Stimulated activated CD4-positive, alpha-beta T cell treated with anti-CD3 and anti-CD28 coated beads, Interleukin-15, amount 100 ng/mL, for 1 hour (primary cell): ENCODE data around the gene REV3L.

Experiments
- DNase-seq, 2 donors: peaks; one replicate each; pipeline ENCODE4 v3.0.0-alpha.2; 2020; ENCODE audit warnings: low read depth in 1 of 2, low spot score in 1 of 2

Gene REV3L

DNA sequence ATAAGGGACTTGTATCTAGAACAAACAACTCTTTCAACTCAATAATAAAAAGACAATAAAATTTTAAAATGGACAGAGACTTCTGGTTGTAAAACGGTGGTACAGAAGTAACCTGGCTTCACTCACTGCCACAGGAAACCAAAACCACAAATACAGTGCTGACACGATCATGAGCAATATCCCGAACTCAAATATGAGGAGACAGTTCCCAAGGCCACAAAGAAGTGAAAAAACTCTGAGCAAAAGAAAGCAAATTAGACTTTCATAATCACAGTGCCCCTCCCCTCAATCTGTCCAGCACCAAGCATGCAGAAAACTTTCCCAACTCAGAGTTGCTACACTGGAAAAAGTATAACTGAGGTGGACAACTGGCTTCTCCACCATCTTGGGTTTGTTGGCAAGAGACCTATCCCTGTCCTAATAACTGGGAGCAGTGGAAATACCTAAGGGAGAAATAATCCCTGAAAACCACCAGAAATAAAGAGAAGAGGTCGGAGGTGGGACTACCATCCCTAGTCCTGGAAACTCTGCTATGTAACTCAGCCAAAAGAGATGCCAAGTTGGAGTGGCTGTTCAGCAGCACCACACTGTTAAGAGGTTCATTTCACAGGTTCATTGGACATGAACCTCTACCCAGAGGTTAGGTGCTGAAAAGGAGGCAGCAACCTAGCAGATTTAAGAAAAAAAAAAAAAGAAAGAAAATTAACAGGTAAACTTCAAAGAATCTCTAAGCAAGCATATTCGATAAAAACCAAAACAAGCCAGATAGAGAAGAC is 55.5 kb downstream of the REV3L start:
- DNase-seq, result no peak

DNA sequence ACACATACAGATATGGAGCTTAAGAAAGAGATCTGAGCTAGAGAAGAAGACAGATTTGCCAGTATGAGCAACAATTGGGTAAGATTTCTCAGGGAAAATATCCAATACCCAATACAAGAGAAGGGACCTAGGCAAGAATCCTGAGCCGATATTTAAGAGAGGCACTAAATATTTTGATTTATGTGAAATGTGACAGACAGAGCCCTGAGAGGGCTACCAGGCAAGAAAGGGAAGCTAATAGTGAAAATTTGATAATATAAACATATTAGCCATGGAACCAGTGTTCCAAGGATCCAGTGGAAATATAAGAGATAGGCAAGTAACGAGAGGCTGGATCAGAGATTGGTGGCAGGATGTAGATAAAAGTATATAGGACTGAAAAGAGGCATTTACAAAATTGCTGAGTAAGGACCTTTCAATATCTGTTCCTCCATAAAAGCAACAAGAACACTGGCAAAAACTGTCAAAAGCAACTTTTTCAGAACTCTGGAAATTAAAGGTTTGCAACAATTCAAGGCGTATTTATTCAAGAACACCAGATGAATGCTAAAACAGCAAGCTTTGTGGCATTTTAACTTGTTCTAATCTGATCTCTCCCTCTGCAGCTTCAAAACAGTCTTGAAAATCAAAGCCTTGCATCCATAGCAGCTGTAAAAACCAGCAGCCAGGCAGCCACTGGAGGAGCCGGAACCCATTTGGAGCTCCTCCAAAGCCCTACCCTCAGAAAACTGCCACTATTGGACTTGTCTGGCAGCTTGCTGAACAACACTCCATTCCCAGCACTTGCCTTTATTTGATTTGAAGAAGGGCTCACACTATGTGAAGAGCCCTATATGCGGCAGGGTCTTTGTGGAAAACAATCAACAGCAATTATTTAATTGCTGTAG is 58.8 kb downstream of the REV3L start:
- no peak for DNase-seq

DNA sequence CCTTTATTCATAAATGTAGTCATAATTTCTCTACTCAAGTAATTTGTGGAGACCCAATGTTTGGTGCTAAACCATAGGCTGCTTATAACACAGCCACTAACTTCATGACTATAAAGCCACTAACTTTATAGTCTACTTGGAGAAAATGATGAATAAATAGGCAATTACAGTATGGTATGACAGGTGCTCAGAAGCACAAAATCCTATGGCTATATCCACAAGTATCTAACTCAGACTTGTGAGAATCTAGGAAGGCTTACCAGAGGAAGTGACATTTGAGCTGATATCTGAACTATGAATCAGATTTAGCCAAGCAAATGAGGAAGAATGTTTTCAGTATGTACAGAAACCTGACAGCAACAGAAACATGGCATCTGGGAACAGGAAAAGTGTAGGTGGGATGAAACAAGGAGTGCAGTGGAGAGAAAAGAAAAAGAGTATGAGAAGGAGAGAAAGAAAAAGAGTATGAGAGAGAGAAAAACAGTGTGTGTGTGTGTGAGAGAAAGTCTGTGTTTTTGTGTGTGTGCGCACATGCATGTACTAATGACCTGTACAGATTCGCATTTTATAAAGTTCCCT is 59.9 kb downstream of the REV3L start:
- no peak for DNase-seq

DNA sequence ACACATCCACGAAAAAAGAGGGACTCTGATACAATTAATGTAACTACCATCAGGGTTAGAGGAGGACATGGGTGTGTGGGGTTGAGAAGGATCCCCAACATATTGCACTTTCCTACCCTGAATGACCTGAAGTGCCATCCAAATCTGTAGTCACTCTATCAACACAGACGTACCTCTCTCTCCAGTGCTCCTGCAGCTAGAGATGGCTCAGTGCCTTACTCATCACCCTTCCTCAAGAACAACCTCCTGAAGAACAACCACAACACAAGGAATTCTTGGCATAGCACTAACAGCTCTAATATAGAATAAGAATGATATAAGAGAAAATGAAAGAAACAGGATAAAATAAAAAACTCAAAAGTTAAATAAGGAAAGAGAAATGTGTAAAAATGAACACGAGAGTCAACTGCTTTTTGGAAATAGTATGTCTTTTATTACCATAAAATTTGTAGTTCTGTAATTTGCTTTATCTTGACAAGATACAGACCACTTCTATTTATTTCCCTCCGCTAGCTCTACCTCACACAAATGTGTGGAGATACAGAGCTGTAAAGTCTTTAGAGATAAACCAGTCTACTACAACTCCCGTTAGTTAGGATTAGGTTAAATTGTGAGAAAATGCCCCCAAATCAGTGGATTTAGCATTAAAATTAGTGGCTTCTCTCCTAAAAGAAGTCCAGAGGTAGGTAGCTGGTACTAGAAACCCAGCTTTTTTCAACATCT is 63.9 kb downstream of the REV3L start:
- DNase-seq, result no peak

DNA sequence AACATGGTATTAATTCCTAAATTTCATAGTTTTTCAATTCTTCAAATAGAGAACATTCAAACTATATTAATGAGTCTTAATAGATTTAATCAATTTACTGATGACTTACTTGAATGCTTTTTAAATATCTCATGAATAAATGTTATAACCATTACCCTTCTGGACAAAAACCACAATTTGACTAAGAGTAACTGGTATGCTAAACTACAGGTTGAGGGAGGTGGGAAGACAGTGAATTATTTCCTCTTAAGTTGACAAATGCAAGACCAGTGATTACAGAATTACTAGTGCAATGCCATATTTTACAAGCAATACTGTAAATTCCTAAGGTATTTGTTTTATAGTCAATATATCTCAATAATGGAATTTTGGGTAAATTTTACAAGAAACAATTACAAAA is 65.1 kb downstream of the REV3L start:
- DNase-seq, result no peak

DNA sequence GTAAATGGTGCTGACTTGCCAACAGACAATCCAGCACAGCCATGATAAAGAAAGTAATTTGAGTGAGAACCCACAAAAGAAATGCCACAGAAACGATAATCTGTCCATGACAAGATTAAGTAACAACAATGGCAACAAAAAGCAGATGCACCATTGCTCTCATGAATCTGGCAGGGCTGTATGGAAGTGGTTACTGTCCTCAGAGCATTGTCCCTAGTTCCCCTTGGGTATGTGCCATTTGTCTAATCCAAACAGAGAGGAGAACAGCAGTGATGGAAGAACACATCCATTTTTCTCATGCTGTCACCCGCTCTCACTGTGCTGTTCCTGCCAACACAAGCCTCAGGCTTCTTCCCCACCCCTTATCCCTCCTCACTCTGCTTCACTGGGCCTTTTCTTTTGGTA is 65.8 kb downstream of the REV3L start:
- DNase-seq, result no peak

DNA sequence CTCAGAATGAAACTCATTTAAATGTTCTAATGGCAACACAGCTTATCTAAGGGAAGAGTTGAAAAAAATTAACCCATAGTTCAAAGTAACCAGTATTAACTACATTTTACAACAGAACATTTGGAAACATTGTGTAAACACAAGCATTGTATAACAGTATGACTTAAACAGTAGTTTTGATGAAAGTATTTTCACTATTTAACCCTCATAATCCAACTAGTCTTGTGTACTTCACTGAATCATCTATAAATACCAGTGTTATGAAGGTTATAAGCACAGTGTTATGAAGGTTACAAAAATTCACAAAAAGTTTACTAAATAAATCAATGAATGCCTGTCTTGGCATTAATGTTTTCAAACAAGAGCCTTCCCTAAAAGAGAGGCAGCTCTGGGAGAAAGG is 66.5 kb downstream of the REV3L start:
- DNase-seq, result no peak

DNA sequence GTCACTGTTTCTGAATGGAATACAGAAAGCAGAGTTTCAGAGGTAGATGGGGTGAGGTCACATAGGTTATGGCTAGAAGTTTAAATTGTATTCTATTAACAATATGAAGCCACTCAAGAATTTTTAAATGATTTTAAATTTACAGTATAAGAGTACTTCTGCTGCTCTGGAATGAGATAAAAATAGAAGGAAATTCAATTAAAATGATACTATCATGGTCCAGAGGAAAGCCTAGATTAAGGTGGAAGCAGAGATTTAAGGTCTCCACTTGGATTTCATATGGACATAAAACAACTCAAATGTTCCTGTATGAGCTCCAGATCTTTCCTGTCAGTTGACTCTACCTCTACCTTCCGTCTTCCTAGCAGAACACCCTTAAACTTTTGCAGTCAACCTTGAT is 68.6 kb downstream of the REV3L start:
- DNase-seq, result no peak

DNA sequence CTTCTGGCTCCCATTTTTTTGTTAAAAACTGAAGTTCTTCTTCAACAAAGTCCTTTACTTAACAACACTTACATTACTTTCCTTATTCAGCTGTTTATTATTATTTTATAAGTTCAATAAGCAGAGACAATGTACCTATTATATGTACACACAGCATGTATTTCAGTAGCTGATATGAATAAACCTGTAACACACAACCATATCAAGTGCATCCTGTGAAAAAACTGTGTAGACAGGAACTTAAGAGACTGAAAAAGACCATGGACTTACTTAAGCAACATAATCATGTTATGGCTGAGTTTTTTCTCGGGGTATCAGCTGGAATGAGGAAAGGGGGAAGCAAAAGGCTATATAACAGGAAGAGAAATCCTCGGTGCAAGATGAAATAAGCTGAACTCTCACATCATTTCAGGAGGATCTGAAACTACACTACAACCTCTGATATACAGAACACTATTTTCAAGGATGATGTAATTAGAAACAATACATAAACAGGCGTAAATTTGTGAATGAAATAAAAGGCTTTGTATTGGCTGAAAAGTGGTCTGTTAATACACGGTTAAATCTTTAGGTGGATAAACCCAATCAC is 70.9 kb downstream of the REV3L start:
- DNase-seq, result no peak

DNA sequence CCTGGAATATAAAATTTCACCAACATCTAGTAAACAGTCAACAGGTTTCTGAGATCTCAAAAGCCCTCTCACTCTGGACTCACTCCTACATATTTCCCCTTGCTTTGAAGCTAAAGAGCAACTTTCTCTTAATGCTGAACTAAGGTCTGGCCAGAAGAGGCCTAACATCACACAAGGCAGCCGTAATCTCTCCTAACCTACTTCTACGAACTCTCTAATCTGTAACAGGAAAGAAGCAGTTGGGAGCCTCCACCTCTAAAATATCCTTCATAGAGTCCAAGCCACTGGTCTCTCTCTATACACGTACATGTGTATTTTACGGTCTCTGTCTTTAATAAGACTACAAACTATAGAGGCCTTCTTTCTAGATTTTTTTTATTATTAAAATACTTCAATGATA is 72.0 kb downstream of the REV3L start:
- no peak for DNase-seq

DNA sequence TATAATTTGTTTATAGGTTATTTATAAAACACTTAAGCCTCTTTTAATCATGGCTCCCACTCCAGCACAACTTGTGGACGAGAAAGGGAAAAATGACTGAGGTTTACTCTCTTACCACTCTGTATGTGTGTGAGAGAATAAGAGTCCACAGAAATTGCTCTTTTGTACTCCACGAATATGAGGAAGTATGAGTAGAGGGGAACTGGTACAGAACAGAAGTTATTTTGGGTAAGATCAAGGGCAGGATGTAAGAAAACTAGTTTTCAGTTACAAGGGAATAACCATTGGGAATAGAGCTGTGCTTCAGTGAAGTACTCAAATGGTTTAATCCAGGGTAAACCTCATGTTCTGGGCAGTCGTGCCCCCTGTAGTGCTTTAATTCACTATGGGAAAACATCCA is 72.6 kb downstream of the REV3L start:
- no peak for DNase-seq

DNA sequence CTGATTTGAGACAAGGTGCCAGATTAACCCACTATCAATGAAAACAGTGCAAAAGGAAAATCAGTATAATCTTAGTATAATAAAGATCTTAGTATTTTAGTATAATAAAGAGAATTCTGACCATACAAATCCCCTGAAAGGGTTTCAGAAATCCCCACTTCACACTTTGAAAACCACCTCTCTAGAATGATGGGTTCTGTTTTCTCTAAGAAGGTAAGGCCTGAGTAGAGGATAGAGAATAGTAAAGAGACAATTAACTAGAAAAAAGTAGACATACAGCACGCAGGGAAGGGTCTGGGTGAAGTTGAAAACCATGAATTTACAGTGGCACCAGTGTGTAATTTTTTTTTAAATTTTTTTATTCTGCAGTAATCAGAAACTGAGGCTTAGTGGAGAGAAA is 73.6 kb downstream of the REV3L start:
- DNase-seq, result no peak

DNA sequence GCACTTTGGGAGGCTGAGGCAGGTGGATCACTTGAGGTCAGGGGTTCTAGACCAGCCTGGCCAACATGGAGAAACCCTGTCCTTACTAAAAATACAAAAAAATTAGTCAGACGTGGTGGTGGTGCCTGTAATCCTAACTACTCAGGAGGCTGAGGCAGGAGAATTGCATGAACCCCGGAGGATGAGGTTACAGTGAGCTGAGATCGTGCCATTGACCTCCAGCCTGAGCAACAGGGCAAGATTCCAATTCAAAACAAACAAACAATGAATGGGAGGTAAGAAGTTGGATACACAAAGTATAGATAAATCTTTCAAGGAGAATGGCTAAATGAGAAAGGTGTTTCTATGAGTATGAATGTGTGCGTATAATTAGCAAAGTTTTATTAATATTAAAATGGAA is 75.3 kb downstream of the REV3L start:
- no peak for DNase-seq

DNA sequence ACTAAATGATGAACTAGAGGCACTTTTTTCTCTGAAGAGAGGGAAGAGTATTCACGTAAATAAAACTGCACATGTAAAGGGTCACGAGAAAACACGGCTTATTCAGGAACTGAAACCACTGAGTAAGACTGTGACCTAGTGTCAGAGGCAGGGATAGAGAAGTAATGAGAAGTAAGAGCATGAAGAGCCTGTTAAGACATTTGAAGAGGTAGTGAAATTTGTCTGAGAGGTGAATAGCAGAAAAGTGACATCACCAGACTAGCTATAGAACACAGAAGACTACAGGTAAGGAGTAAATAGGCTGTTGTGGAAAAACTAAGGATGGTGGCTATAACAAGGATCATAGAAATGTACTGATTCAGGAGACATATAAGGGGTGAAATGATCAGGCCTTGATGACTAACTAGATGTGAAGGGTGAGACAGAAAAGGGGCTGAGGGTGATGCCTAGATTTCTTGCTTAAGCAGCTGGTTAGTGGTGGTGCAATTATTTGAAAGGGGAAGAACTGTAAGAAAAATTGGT is 76.8 kb downstream of the REV3L start:
- no peak for DNase-seq

DNA sequence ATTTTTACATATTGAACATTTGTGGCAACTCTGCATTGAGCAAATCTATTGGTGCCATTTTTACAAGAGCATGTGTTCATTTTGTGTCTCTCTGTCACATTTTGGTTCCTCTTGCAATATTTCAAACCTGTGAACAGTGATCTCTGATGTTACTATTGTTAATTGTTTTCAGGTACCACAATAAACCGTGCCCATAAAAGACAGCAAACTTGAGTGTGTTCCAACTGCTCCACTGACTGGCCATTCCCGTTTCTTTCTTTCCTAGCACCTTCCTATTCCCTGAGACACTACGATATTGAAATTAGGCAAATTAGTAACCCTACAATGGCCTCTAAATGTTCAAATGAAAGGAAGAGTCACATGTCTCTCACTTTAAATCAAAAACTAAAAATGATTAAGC is 79.6 kb downstream of the REV3L start:
- DNase-seq, result no peak

DNA sequence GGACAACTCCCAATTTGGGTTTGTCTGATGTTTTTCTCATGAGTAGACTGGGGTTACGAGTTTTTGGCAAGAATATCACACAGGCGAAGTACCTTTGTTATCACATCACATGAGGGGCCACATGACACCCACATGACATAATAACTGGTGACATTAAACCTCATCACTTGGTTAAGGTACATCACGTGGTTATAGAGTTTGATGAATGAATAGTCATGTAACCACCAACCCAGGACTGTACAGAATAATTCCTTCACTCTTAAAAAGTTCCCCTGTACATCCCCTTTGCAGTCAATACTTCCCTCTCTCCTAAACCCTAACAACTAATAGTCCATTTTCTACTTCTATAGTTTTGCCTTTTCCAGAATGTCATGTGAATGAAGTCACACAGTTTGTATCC is 83.4 kb downstream of the REV3L start:
- DNase-seq, result no peak

DNA sequence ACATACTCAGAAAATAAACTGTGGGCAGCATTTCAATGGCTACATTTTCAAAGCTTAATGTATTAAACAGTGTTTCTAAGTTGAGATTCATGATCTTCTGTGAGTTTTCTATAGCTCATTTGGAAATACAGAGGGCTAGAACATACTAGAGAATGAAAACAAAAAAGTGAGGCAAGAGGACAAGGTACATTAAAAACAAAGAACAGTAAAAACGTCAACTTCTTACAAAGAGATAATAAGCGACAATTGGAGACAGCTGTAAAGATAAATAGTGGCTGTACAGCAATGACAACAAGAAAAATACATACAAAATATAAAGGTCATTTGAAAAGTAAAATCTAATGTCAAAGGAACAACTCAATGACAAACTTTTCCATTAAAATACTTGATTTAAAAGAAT is 94.3 kb downstream of the REV3L start:
- DNase-seq, result no peak

DNA sequence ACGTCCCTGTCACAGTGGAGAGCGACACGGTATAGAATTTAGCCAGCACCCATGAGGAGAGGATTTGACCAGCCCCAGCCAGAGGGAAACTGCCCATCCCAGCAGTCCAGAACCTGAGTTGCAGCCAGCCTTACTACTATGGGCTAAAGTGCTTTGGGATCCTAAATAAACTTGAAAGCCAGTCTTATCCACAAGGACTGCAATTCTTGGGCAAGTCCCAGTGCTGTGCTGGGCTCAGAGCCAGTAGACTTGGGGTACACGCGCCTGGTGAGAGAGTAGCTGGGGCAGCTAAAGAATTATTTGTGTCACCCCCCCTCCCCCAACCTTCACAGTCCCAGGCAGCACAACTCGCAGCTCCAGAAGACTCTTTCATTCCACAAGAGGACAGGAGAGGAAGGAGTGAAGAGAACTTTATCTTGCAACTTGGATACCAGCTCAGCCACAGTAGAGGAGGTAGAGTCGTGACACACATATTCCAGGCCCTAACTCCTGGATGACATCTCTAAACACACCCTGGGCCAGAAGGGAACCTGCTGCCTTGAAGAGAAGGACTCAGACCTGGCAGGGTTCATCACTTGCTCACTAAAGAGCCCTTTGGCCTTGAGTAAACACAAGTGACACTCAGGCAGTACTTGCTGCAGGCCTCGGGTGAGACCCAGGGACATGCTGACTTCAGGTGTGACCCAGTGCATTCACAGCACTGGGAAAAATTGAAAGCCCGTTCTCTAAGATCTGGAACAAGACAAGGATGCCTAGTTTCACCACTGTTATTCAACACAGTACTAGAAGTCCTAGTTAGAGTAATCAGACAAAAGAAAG is 100.3 kb downstream of the REV3L start:
- no peak for DNase-seq

DNA sequence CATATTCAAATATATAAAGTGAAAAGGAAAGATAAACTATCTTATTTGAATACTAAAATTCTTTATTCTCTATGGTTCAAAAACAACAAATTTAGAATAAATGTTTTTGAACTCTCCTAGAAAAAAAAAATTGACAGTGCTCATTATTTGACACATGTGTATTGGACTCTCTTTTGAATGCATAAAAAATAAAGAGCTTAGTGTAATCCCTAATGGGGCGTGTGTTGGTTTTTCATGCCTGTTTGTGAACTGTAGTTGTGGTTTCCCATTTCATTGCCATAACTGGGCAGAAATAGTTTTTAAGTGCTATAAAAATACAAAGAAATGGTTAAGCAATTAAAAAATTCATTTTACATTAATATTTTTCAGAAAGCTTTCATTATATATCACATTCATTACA is 101.3 kb downstream of the REV3L start:
- no peak for DNase-seq

DNA sequence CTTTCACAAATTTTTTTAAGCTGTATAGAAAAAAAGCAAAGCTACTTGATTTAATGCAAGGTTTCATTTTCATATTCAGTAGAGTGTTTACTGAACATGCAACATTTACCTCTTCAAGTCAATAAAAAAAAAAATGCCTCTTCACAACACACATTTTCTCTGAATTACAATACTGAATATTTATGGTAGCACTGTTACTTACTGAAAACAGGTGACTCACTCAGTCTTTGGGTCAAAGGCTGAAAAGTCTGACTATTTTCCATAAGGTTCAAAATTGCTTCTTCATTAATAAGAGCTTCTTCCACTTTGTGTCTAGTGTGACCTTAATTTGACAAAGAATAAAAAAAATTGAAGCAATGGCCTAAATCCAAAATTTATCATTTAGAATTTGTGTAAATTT is 101.9 kb downstream of the REV3L start:
- no peak for DNase-seq
